HG03025 (cell line): ENCODE results near the gene TRIO.

Experiments used
- ATAC-seq: cut with Tn5 transposase; IDR thresholded peaks from one replicate; pipeline ENCODE4 v1.9.1; 2021; ENCODE audit warnings: mild to moderate bottlenecking, moderate library complexity; ENCODE audit not compliant: unreplicated experiment, low FRiP score

TRIO gene

GRCh38 chr5:14256026-14256690 lies 113.0 kb downstream of the TRIO start:
- no peak for ATAC-seq

DNA sequence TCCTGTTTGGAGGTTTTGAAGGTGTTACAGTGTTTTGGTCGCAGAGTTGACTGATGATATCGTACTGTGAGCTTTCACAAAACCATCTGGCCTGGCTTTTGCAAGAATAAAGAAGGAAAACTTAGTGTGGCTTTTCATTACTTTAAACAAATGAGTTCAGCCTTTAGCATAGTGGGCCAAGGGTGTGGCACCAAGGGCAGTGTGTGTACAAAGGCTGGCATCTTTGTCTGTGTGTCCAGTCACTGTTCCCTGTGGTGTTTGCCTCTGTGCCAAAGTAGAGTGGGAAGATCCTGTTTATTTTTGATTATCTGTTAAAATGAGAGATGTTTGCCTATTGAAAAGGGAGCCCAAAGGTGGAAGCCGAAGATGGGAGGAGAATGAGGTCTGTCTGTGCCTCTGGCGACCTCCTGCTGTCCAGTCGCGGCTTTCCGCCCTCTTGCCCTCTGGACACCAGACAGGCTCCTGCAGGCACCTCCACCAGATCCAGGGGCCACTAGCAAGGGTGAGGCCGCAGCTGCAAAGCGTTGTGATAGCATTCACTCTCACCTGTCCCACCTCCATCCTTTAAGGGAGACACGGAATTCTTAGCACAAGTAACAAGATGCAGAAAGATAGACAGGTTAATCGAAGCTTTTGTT lies 113.7 kb downstream of the TRIO start:
- no peak for ATAC-seq

GRCh38 chr5:14257995-14258403 lies 114.9 kb downstream of the TRIO start:
- peak; percentile 39 for ATAC-seq

DNA sequence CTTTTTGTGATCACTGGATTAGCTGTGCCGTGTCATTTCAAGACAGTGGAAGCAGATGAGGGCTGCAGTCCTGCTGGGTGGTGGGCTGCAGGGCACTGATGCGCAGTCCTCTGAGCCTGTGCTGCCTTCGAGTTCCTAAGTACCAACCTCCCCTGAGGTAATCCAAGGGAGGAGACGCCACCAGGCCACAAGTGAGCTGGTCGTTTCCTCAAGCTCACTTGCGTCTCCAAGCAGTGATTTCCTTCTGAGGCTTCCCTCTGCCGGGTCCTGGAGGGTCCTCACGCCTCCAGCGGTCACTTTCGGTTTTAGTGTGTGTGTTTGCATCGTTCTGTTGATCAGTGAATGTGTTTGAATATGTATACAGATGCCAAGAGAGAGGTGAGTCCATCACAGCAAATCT lies 115.7 kb downstream of the TRIO start:
- ATAC-seq, result peak; percentile 32

- no peak for ATAC-seq
Measured at GRCh38 chr5:14260637-14261036, 117.5 kb downstream of the TRIO start.

GRCh38 chr5:14261235-14261634 lies 118.1 kb downstream of the TRIO start:
- no peak for ATAC-seq

- ATAC-seq, result no peak
Measured at GRCh38 chr5:14261856-14262611, 118.9 kb downstream of the TRIO start.

- no peak for ATAC-seq
Measured at GRCh38 chr5:14263113-14263512, 120.0 kb downstream of the TRIO start.

GRCh38 chr5:14263699-14264098 lies 120.6 kb downstream of the TRIO start:
- ATAC-seq, result no peak

- ATAC-seq, result peak; percentile 82
Measured at GRCh38 chr5:14264605-14265316, 121.6 kb downstream of the TRIO start.

- no peak for ATAC-seq
Measured at GRCh38 chr5:14265570-14265969, 122.4 kb downstream of the TRIO start.

DNA sequence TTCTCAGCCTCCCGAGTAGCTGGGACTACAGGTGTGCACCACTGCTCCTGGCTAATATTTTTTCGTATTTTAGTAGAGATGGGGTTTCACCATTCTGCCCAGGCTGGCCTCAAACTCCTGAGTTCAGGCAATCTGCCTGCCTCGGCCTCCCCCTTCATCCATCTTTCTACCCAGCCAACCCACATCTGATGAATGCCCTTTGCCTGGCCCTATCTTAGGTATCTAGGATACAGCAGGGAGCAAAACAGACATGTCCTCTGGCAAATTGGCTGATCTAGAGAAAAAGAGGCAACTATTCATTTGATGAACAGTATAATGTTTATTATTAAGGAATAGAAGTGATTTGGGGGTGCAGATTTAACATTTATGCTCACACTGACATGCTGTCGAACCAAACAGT lies 123.0 kb downstream of the TRIO start:
- ATAC-seq, result no peak

GRCh38 chr5:14266686-14267085 lies 123.5 kb downstream of the TRIO start:
- ATAC-seq, result no peak

- ATAC-seq, result no peak
Measured at GRCh38 chr5:14267166-14267838, 124.2 kb downstream of the TRIO start.

GRCh38 chr5:14267991-14268708 lies 125.0 kb downstream of the TRIO start:
- ATAC-seq, result no peak

DNA sequence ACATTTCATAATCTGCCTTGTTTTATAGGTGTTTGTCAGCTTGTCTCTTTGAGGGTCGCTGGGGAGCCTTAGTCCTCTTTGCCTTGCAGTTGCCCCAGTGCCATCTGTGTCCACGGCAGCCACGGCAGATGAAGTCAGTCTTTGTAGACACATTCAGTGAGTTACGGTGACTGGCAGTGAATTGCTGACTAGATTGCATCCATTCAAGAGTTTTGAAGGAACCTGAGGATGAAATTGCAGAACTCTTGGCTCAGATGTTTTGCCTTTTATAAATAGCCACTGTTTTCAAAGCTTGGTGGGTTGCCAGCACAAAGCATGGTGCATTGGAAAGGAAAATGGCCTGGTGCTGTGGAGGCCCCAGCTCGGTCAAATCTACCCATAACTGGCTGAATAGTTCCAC lies 125.6 kb downstream of the TRIO start:
- ATAC-seq, result no peak

DNA sequence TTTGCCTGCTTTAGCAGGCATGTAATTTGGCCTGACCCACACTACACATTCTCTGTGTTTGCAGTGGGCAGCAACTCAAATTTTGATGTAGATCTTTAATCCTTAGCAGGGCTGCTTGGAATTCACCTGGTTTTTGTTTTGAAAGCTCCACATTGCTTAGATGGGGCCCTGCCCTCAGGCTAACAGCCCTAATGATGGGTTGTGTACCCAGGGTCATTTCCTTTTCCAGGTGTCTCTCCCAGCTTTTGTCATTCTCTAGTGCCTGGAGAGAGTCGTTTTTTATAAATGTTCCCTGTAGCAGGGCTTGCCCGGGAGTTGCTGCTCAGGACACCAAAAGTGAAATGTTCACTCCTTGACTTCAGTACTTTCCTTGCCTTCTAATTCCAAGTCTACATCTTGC lies 126.3 kb downstream of the TRIO start:
- no peak for ATAC-seq

- ATAC-seq, result peak; percentile 48
Measured at GRCh38 chr5:14270209-14270702, 127.1 kb downstream of the TRIO start.

DNA sequence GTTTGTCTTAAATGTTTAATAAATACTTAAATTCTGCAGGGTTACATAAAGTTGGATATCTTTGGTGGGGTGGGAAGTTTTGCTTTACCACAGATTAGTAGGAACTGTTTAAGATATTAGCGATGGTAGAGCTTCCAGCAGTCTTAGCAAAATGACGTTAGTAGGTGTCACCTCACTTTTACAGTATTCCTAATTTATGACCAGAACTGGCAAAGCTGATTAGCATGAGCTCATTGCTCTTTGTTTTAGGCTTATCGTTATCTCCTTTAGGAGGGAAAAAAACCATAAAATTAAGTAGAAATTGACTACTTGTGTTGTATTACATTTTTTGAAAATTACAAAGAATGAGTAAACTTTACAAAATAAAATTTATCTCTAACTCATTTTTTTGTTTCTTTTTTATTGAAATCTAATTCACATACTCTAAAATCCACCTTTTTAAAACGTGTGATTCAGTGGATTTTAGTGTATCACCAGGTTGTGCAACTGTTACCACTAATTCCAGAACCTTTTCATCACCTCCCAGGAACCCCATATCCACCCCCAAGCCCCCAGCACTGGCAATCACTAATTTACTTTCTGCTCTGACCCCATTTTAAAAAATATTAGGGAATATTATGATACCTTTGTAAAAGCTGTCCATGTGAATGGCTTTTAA lies 129.5 kb downstream of the TRIO start:
- ATAC-seq, result no peak
